Activated CD8-positive, alpha-beta T cell treated with anti-CD3 and anti-CD28 coated beads for 36 hours (primary cell): ENCODE data around the gene SHC4. TPM values are rescaled to one million over a fixed set of nuclear protein-coding genes. Genes with fewer than 3 reads are reported as not detected.

Experiments used
- ATAC-seq: fragments of 200-7000 bp; cut with Tn5 transposase; one replicate; pipeline ENCODE4 v1.10.0; 2021; ENCODE audit warnings: mild to moderate bottlenecking, moderate library complexity
- CTCF ChIA-PET: fragments of 350-600 bp; sonication (Branson Sonifier 250); formaldehyde crosslinking; loops from one replicate; lab custom pipeline; 2021; ENCODE audit warnings: antibody characterized with exemption; lab: Charles Lee
- POLR2A ChIA-PET: fragments of 350-600 bp; sonication (Branson Sonifier 250); formaldehyde crosslinking; loops from one replicate; lab custom pipeline; 2021; ENCODE audit warnings: antibody characterized with exemption; lab: Charles Lee
- DNase-seq: peaks from one replicate; pipeline ENCODE4 v3.0.0-alpha.2; 2020
- H3K27ac Mint-ChIP-seq: one replicate; pipeline ENCODE4 v1.8.0; 2021; ENCODE audit warnings: mild to moderate bottlenecking, mixed read lengths
- H3K27me3 Mint-ChIP-seq: one replicate; pipeline ENCODE4 v1.8.0; 2021; ENCODE audit warnings: mixed read lengths
- H3K36me3 Mint-ChIP-seq: one replicate; pipeline ENCODE4 v1.8.0; 2021; ENCODE audit warnings: low read depth, mixed read lengths
- H3K4me1 Mint-ChIP-seq: one replicate; pipeline ENCODE4 v1.8.0; 2021; ENCODE audit warnings: low read depth, mixed read lengths
- H3K4me3 Mint-ChIP-seq: one replicate; pipeline ENCODE4 v1.8.0; 2021; ENCODE audit warnings: mild to moderate bottlenecking, moderate library complexity, mixed read lengths
- H3K9me3 Mint-ChIP-seq: one replicate; pipeline ENCODE4 v1.8.0; 2021; ENCODE audit warnings: mixed read lengths
- intact Hi-C: fragments of 100-400 bp; cut with micrococcal nuclease; formaldehyde crosslinking; loops from one replicate; pipeline ENCODE4 v1.10.0; 2022
- total RNA-seq, 2 experiments: library from RNA; stranded (reverse); gene quantifications; one replicate each; pipeline ENCODE4 v1.2.3, GENCODE V29; 2021
- TF ChIP-seq, protein P1 (sequence below): fragments of 200-600 bp; IDR thresholded peaks from one replicate; pipeline ENCODE4 v1.8.0; 2022; ENCODE audit warnings: antibody characterized with exemption, mild to moderate bottlenecking

SHC4 gene
- 1 to 10 TPM; 2.5 TPM for total RNA-seq

DNA sequence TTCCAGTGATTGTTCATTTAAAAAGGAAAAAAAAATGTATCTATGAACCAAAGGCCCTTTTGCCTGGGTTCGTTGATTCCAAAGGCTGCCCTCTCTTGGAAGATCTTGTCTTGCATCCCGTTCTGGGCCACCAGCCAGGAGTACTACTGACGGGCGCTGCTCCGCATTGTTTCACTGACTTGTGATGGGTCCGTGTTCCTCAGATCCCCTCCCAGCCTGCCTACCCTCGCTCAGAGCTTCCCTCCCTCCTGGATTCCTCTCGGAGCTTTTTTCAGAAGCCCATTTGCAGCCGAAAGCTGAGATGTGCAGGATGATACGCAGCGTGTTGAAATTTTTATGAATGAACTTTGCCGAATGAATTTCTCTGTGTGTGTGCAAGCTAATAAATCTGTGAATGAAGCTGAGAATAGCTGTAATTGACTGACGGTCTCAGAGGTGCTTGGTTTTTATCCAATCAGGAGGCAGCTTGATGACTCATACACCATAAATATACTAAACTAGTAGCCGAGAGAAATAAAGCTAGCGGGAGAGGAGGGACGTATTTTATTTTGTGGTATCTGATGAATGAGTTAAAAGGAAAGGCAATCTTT is at the start of gene SHC4:
SHC4 (minus strand) TSS at position 396 of the 590 bp plus-strand sequence. CDS start 904 bp downstream, outside the sequence.
- Mint-ChIP-seq H3K4me1 (peaks cover 33% of the 10 kb centered on the region), H3K9me3 (no peaks in the 10 kb centered on the region), H3K4me3 (peak within 1 kb of the TSS; percentile 78), H3K36me3 (peaks cover 2% of the 10 kb centered on the region), H3K27ac (peak within 1 kb of the TSS; percentile 65), H3K27me3 (peaks cover 31% of the 10 kb centered on the region)
- intact Hi-C loops: no loop called here
- ChIA-PET POLR2A (interaction anchor here (1.1 to 1.9 kb wide), 6 partner anchors 10 to 85 kb away, joined by 3 to 9 read pairs (median 4); partner anchors contain the start of gene EID1), CTCF (interaction anchor here (0.7 to 7.2 kb wide), 7 partner anchors 11 to 182 kb away, joined by 3 to 54 read pairs (median 5); no protein-coding TSS in a partner anchor)
- TF ChIP-seq, protein P1, sequence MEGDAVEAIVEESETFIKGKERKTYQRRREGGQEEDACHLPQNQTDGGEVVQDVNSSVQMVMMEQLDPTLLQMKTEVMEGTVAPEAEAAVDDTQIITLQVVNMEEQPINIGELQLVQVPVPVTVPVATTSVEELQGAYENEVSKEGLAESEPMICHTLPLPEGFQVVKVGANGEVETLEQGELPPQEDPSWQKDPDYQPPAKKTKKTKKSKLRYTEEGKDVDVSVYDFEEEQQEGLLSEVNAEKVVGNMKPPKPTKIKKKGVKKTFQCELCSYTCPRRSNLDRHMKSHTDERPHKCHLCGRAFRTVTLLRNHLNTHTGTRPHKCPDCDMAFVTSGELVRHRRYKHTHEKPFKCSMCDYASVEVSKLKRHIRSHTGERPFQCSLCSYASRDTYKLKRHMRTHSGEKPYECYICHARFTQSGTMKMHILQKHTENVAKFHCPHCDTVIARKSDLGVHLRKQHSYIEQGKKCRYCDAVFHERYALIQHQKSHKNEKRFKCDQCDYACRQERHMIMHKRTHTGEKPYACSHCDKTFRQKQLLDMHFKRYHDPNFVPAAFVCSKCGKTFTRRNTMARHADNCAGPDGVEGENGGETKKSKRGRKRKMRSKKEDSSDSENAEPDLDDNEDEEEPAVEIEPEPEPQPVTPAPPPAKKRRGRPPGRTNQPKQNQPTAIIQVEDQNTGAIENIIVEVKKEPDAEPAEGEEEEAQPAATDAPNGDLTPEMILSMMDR: no peak
- peak; percentile 35 for DNase-seq
- ATAC-seq: peak; percentile 52

DNA sequence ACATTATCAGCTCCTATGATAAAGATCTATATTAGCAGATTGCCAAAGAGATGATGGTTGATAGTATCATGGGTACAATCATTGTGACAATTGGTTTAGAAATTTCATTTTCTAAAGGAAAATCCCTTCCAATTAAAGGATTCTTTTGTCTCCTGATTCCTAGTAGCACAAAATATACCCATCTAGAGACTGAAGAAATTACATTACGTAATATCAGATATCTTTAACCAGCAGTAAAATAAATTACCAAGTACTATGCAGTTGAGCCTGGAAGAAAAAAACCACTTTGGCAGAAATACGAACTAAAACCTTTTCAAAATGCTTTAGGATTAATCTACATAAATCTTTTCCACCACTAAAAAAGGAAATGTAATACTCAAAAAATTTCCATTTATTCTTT is 35.6 kb upstream of the SHC4 start:
- Mint-ChIP-seq H3K36me3 (peaks cover 37% of the 10 kb centered on the region), H3K4me1 (no peaks in the 10 kb centered on the region), H3K27ac (no peak overlapping the region), H3K4me3 (no peak overlapping the region), H3K9me3 (peaks cover 5% of the 10 kb centered on the region), H3K27me3 (no peaks in the 10 kb centered on the region)
- ATAC-seq: no peak
- ChIA-PET POLR2A (no interaction called here), CTCF (interaction anchor here (1.0 to 2.0 kb wide), 3 partner anchors 24 to 107 kb away, joined by 3 to 7 read pairs (median 3); no protein-coding TSS in a partner anchor)
- intact Hi-C loops: no loop called here
- TF ChIP-seq, protein P1: no peak
- DNase-seq: no peak

DNA sequence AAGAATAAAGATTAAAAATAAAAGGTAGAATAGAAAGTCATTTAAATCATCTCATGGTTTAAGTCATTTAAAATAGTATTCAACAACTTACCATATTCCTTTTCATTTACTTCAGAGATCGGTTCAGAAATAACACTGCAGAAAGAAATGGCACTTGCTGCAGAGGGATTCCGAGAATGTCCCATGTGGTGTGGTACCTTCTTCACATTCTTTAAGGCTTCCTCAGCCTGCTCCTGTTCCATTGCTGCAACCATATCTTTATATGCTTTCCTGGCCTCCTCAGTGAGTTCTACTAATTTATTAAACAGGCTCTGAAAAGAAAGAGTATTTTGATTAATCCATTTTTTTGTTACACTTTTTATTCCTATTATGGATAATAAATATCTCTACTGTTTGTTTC is 32.6 kb upstream of the SHC4 start:
- intact Hi-C loops: no loop called here
- no peak for ATAC-seq
- peaks cover 27% of the 10 kb centered on the region for H3K36me3 Mint-ChIP-seq
- ChIA-PET CTCF (interaction anchor here (0.9 kb wide), 1 partner anchor 14 kb away, joined by 3 read pairs; no protein-coding TSS in a partner anchor), POLR2A (no interaction called here)
- TF ChIP-seq, protein P1: no peak
- H3K27ac Mint-ChIP-seq: no peak overlapping the region
- no peak overlapping the region for H3K4me3 Mint-ChIP-seq
- DNase-seq: no peak
- H3K27me3 Mint-ChIP-seq: no peaks in the 10 kb centered on the region
- H3K9me3 Mint-ChIP-seq: no peaks in the 10 kb centered on the region
- H3K4me1 Mint-ChIP-seq: no peaks in the 10 kb centered on the region

GRCh38 chr15:48993380-48993779 is 29.7 kb upstream of the SHC4 start:
- ChIA-PET POLR2A (no interaction called here), CTCF (interaction anchor here (2.0 kb wide), 1 partner anchor 18 kb away, joined by 9 read pairs; no protein-coding TSS in a partner anchor)
- no peak for DNase-seq
- H3K27me3 Mint-ChIP-seq: no peaks in the 10 kb centered on the region
- ATAC-seq: no peak
- H3K4me1 Mint-ChIP-seq: no peaks in the 10 kb centered on the region
- no peak overlapping the region for H3K4me3 Mint-ChIP-seq
- TF ChIP-seq, protein P1: no peak
- H3K36me3 Mint-ChIP-seq: peaks cover 24% of the 10 kb centered on the region
- intact Hi-C loops: no loop called here
- H3K9me3 Mint-ChIP-seq: no peaks in the 10 kb centered on the region
- H3K27ac Mint-ChIP-seq: no peak overlapping the region

DNA sequence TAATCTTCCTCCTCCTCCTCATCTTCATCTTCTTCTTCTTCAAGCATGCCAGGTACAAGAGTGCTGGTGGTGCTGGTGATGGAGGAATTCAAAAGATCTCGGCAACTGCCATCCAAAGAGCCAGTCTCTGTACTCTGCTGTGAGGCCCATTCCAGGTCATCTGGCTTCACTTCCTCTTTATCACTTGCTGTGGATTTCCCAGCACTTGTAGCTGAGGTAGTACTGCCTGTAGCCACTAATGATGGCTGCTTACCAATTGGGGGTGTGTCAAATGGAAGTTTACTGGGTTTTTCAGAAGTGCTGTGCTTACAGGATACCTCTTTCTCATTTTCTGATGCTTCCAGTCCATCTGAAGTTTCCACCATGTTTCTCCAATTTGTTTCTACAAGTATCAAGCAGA is 28.8 kb upstream of the SHC4 start:
- intact Hi-C loops: no loop called here
- no peak overlapping the region for H3K27ac Mint-ChIP-seq
- ChIA-PET CTCF (interaction anchor here (2.0 kb wide), 1 partner anchor 17 kb away, joined by 9 read pairs; no protein-coding TSS in a partner anchor), POLR2A (no interaction called here)
- H3K4me1 Mint-ChIP-seq: no peaks in the 10 kb centered on the region
- no peaks in the 10 kb centered on the region for H3K27me3 Mint-ChIP-seq
- ATAC-seq (no peak), DNase-seq (no peak)
- no peaks in the 10 kb centered on the region for H3K9me3 Mint-ChIP-seq
- TF ChIP-seq, protein P1: no peak
- H3K36me3 Mint-ChIP-seq: peaks cover 24% of the 10 kb centered on the region
- H3K4me3 Mint-ChIP-seq: no peak overlapping the region
